ENCODE measurements around the gene MAP3K4. TPM values are rescaled to one million over a fixed set of nuclear protein-coding genes. Genes with fewer than 3 reads are reported as not detected.

The MAP3K4 gene
- total RNA-seq, 2 experiments from 2014 or later = 30.3 to 38.7 TPM

- no peak for TF ChIP-seq EZH2phosphoT487 (IDR thresholded peaks at IDR 0.05; ENCODE audit: borderline replicate concordance, low read depth, low read length)
- no peak for TF ChIP-seq CTCF (conservative IDR thresholded peaks at IDR 0.05; ENCODE audit: low read length)
- Histone ChIP-seq H4K20me1 (ENCODE audit: insufficient read depth, low read length) (no peaks in the 10 kb centered on the region), H3K9me3 (ENCODE audit: low read length) (no peaks in the 10 kb centered on the region), H3K4me1 (ENCODE audit: insufficient read depth, low read length, poor library complexity, severe bottlenecking) (no peaks in the 10 kb centered on the region), H3K4me3 (ENCODE audit: low read depth, low read length, poor library complexity, severe bottlenecking) (no peak overlapping the region), H3K36me3 (ENCODE audit: insufficient read depth, low read length) (no peaks in the 10 kb centered on the region), H3K4me2 (ENCODE audit: low read length) (no peak overlapping the region), H3K27ac (ENCODE audit: low read depth, low read length, poor library complexity, severe bottlenecking) (no peak overlapping the region), H3K79me2 (ENCODE audit: insufficient read depth, low read depth, low read length) (no peaks in the 10 kb centered on the region), H3K9me2 (ENCODE audit: insufficient read depth, low read length) (no peaks in the 10 kb centered on the region), H2AFZ (ENCODE audit: low read length) (no peak overlapping the region)
- no TSS peak for BruUV-seq (replicated peaks)
- POLR2A ChIA-PET = interaction anchor here (0.5 kb wide), 1 partner anchor 173 kb away, joined by 3 read pairs; no protein-coding TSS in a partner anchor
- no peak for DNase-seq (ENCODE audit: low spot score)
- CTCF ChIA-PET (ENCODE audit: unreplicated experiment) = no interaction called here
- intact Hi-C loops (cut with micrococcal nuclease; ENCODE audit: unreplicated experiment) = no loop called here
Observed at GRCh38 chr6:161150566-161150965, 159.0 kb downstream of the MAP3K4 start.

GRCh38 chr6:161151059-161151645 is 159.6 kb downstream of the MAP3K4 start:
- intact Hi-C loops (cut with micrococcal nuclease; ENCODE audit: unreplicated experiment) = no loop called here
- Histone ChIP-seq H3K9me3 (ENCODE audit: low read length) (no peaks in the 10 kb centered on the region), H3K36me3 (ENCODE audit: insufficient read depth, low read length) (no peaks in the 10 kb centered on the region), H3K4me2 (ENCODE audit: low read length) (no peak overlapping the region), H3K4me1 (ENCODE audit: insufficient read depth, low read length, poor library complexity, severe bottlenecking) (no peaks in the 10 kb centered on the region), H2AFZ (ENCODE audit: low read length) (no peak overlapping the region), H3K79me2 (ENCODE audit: insufficient read depth, low read depth, low read length) (no peaks in the 10 kb centered on the region), H4K20me1 (ENCODE audit: insufficient read depth, low read length) (no peaks in the 10 kb centered on the region), H3K9me2 (ENCODE audit: insufficient read depth, low read length) (no peaks in the 10 kb centered on the region), H3K4me3 (ENCODE audit: low read depth, low read length, poor library complexity, severe bottlenecking) (no peak overlapping the region), H3K27ac (ENCODE audit: low read depth, low read length, poor library complexity, severe bottlenecking) (no peak overlapping the region)
- DNase-seq (ENCODE audit: low spot score) = no peak
- CTCF ChIA-PET (ENCODE audit: unreplicated experiment) = no interaction called here
- BruUV-seq (replicated peaks) = no TSS peak
- POLR2A ChIA-PET = interaction anchor here (0.5 kb wide), 1 partner anchor 173 kb away, joined by 3 read pairs; no protein-coding TSS in a partner anchor
- TF ChIP-seq EZH2phosphoT487 (IDR thresholded peaks at IDR 0.05; ENCODE audit: borderline replicate concordance, low read depth, low read length) (no peak), CTCF (conservative IDR thresholded peaks at IDR 0.05; ENCODE audit: low read length) (no peak)

GRCh38 chr6:161151660-161152526 is 160.3 kb downstream of the MAP3K4 start:
- no TSS peak for BruUV-seq (replicated peaks)
- no peaks in the 10 kb centered on the region for H3K36me3 ChIP-seq (ENCODE audit: insufficient read depth, low read length)
- H3K4me3 ChIP-seq (ENCODE audit: low read depth, low read length, poor library complexity, severe bottlenecking) = no peak overlapping the region
- no peak overlapping the region for H2AFZ ChIP-seq (ENCODE audit: low read length)
- ChIA-PET POLR2A (no interaction called here), CTCF (ENCODE audit: unreplicated experiment) (no interaction called here)
- no peaks in the 10 kb centered on the region for H3K9me2 ChIP-seq (ENCODE audit: insufficient read depth, low read length)
- no peak overlapping the region for H3K4me2 ChIP-seq (ENCODE audit: low read length)
- intact Hi-C loops (cut with micrococcal nuclease; ENCODE audit: unreplicated experiment) = no loop called here
- H4K20me1 ChIP-seq (ENCODE audit: insufficient read depth, low read length) = no peaks in the 10 kb centered on the region
- no peak overlapping the region for H3K27ac ChIP-seq (ENCODE audit: low read depth, low read length, poor library complexity, severe bottlenecking)
- no peak for DNase-seq (ENCODE audit: low spot score)
- H3K79me2 ChIP-seq (ENCODE audit: insufficient read depth, low read depth, low read length) = no peaks in the 10 kb centered on the region
- TF ChIP-seq EZH2phosphoT487 (IDR thresholded peaks at IDR 0.05; ENCODE audit: borderline replicate concordance, low read depth, low read length) = no peak
- TF ChIP-seq CTCF (conservative IDR thresholded peaks at IDR 0.05; ENCODE audit: low read length) = no peak
- H3K9me3 ChIP-seq (ENCODE audit: low read length) = no peaks in the 10 kb centered on the region
- H3K4me1 ChIP-seq (ENCODE audit: insufficient read depth, low read length, poor library complexity, severe bottlenecking) = no peaks in the 10 kb centered on the region
